ENCODE data around the gene CYP46A1. TPM values are rescaled to one million over a fixed set of nuclear protein-coding genes. Genes with fewer than 3 reads are reported as not detected.

Gene CYP46A1
- total RNA-seq, 1 experiment from 2014 or later: 0.59 TPM

- H3K14ac ChIP-seq (ENCODE audit: insufficient read depth, low read length): no peak overlapping the region
- no peak overlapping the region for H3K27ac ChIP-seq (ENCODE audit: insufficient read length, low read depth, low read length)
- H2AK5ac ChIP-seq (ENCODE audit: insufficient read length, low read length): no peak overlapping the region
- no peak overlapping the region for H2AFZ ChIP-seq (ENCODE audit: low read length)
- H4K20me1 ChIP-seq (ENCODE audit: control insufficient read depth, insufficient read depth, insufficient read length): no peaks in the 10 kb centered on the region
- no peaks in the 10 kb centered on the region for H3K79me1 ChIP-seq (ENCODE audit: insufficient read depth, low read depth, low read length, poor library complexity, severe bottlenecking)
- no peak overlapping the region for H3T11ph ChIP-seq (ENCODE audit: low read length)
- no peaks in the 10 kb centered on the region for H3K36me3 Mint-ChIP-seq (ENCODE audit: insufficient read depth in 1 of 3, low read depth in 3 of 3)
- H3K4me1 ChIP-seq (ENCODE audit: insufficient read depth, low read length): no peaks in the 10 kb centered on the region
- no peak overlapping the region for H4K91ac ChIP-seq (ENCODE audit: insufficient read length, low read depth, low read length)
- no peak overlapping the region for H3K18ac ChIP-seq (ENCODE audit: insufficient read length, low read depth, low read length)
- H4K8ac ChIP-seq (replicated peaks; ENCODE audit: insufficient read length, low read depth, low read length): no peak overlapping the region
- H3K4me3 Mint-ChIP-seq: no peak overlapping the region
- no CpG with 5 or more reads among the region's 3 CpGs for WGBS (ENCODE audit: extremely low coverage, insufficient read length, low lambda C conversion rate)
- H3K27me3 ChIP-seq (ENCODE audit: insufficient read depth, low read length): no peaks in the 10 kb centered on the region
- no peak for DNase-seq
- no peak overlapping the region for H2BK120ac ChIP-seq (ENCODE audit: low read depth, low read length, poor library complexity, severe bottlenecking)
- no peak overlapping the region for H3K4ac ChIP-seq (ENCODE audit: low read depth, low read length)
- H3K56ac ChIP-seq (ENCODE audit: insufficient read length, low read depth, low read length): no peak overlapping the region
- no peak overlapping the region for H2BK15ac ChIP-seq (ENCODE audit: low read depth, low read length)
- no peak overlapping the region for H3K27ac Mint-ChIP-seq
- TF ChIP-seq CTCF (conservative IDR thresholded peaks at IDR 0.05): no peak
- H3K4me1 Mint-ChIP-seq: peaks cover 10 to 11% of the 10 kb centered on the region in 2 experiments
- peaks cover 15% of the 10 kb centered on the region for H3K27me3 Mint-ChIP-seq (ENCODE audit: low read depth)
- H3K23me2 ChIP-seq (ENCODE audit: insufficient read length, low read depth, low read length, poor library complexity, severe bottlenecking): no peaks in the 10 kb centered on the region
- peaks cover 2 to 20% of the 10 kb centered on the region in 2 experiments; a peak in 4 of 5 replicates for H3K9me3 Mint-ChIP-seq
- H4K5ac ChIP-seq (ENCODE audit: insufficient read length, low read depth, low read length): no peak overlapping the region
- H2BK20ac ChIP-seq (ENCODE audit: low read depth, low read length, poor library complexity, severe bottlenecking): no peak overlapping the region
- H3K9ac ChIP-seq (ENCODE audit: extremely low read depth, insufficient read length, low read length): no peak overlapping the region
- no peak overlapping the region for H2BK5ac ChIP-seq (ENCODE audit: insufficient read length, low read length)
- no peak overlapping the region for H2BK12ac ChIP-seq (ENCODE audit: insufficient read length, low read depth, low read length)
- H3K4me2 ChIP-seq (ENCODE audit: insufficient read depth, insufficient read length, low read length): no peak overlapping the region
- no peaks in the 10 kb centered on the region for H3K9me3 ChIP-seq (ENCODE audit: control insufficient read depth, low read depth, low read length)
- H3K79me2 ChIP-seq (ENCODE audit: insufficient read depth, low read length): no peaks in the 10 kb centered on the region
- H3K23ac ChIP-seq (ENCODE audit: insufficient read length, low read depth, low read length): no peak overlapping the region
Observed at GRCh38 chr14:99713972-99714371, 29.9 kb downstream of the CYP46A1 start.

Data from H9 (cell line).